Fibroblast of lung (primary cell): Measurements from ENCODE around the gene ATOSB. TPM values are rescaled to one million over a fixed set of nuclear protein-coding genes. Genes with fewer than 3 reads are reported as not detected.

ENCODE experiments used
- DNase-seq, 2 donors: peaks; one replicate each; pipeline versions ENCODE4 v3.0.0 to v3.0.0-alpha.2; 2010; ENCODE audit warnings: low read depth in 2 of 2
- H2AFZ ChIP-seq: 2 replicates; pipeline ENCODE4 v1.5.1; 2012; ENCODE audit warnings: low read length, control low read depth, inconsistent platforms
- H3K27ac ChIP-seq: 2 replicates; pipeline ENCODE4 v1.5.1; 2011; ENCODE audit warnings: low read length, control low read depth; ENCODE audit not compliant: insufficient read depth
- H3K27me3 ChIP-seq: 2 replicates; pipeline ENCODE4 v1.5.1; 2011; ENCODE audit warnings: mild to moderate bottlenecking, low read length; ENCODE audit not compliant: control insufficient read depth, insufficient read depth
- H3K36me3 ChIP-seq: 2 replicates; pipeline ENCODE4 v1.5.1; 2011; ENCODE audit warnings: low read length; ENCODE audit not compliant: control insufficient read depth, insufficient read depth
- H3K4me1 ChIP-seq: 2 replicates; pipeline ENCODE4 v1.5.1; 2011; ENCODE audit warnings: low read length; ENCODE audit not compliant: control insufficient read depth, insufficient read depth; ENCODE audit errors: extremely low read depth
- H3K4me2 ChIP-seq: 2 replicates; pipeline ENCODE4 v1.5.1; 2011; ENCODE audit warnings: low read length, control low read depth; ENCODE audit not compliant: insufficient read depth; ENCODE audit errors: extremely low read depth
- H3K4me3 ChIP-seq, 4 experiments: fragments of 200-600 bp in 1 of 4; sonication (generic) in 1 of 4; replicated peaks in 1 of 4; 2 replicates each; pipeline ENCODE4 v1.5.1; 2011 to 2016; ENCODE audit warnings: low read length in 4 of 4, low read depth in 3 of 4, mild to moderate bottlenecking in 3 of 4, control low read depth in 2 of 4, inconsistent platforms in 1 of 4, mixed read lengths in 1 of 4; ENCODE audit not compliant: insufficient read depth in 1 of 4; ENCODE audit errors: control extremely low read depth in 1 of 4
- H3K79me2 ChIP-seq: 2 replicates; pipeline ENCODE4 v1.5.1; 2012; ENCODE audit warnings: mild to moderate bottlenecking, low read length, inconsistent platforms; ENCODE audit not compliant: control insufficient read depth, insufficient read depth
- H3K9ac ChIP-seq: 2 replicates; pipeline ENCODE4 v1.5.1; 2011; ENCODE audit warnings: mild to moderate bottlenecking, low read length, control low read depth; ENCODE audit not compliant: insufficient read depth
- H3K9me3 ChIP-seq: 2 replicates; pipeline ENCODE4 v1.5.1; 2012; ENCODE audit warnings: low read depth, low read length; ENCODE audit not compliant: control insufficient read depth, insufficient read depth
- H4K20me1 ChIP-seq: 2 replicates; pipeline ENCODE4 v1.5.1; 2011; ENCODE audit warnings: low read length; ENCODE audit not compliant: control insufficient read depth, insufficient read depth; ENCODE audit errors: extremely low read depth
- EZH2 ChIP-seq: IDR thresholded peaks from 2 replicates; pipeline ENCODE4 v1.5.1; 2012; ENCODE audit warnings: low read length, control low read depth, mild to moderate bottlenecking; ENCODE audit errors: missing control alignments
- polyA plus RNA-seq, 2 donors: library from polyadenylated mRNA; depleted of rRNA in 1 of 2; stranded (reverse) in 1 of 2; unstranded in 1 of 2; fragments of >200 nt; gene quantifications; 2 replicates each; pipeline ENCODE4 v1.2.1, GENCODE V29; 2011 to 2012; ENCODE audit warnings: missing spikeins in 1 of 2
- total RNA-seq: library from RNA; depleted of rRNA; stranded (reverse); fragments of >200 nt; gene quantifications from 2 replicates; pipeline ENCODE4 v1.2.1, GENCODE V29; 2014
- TF ChIP-seq, protein P1 (sequence below), 2 donors: IDR thresholded peaks in 1 of 2; conservative IDR thresholded peaks in 1 of 2; 1 replicate in 1 of 2; 2 replicates in 1 of 2; pipeline ENCODE4 v1.5.1; 2011 to 2012; ENCODE audit warnings: low read length in 2 of 2, control low read depth in 1 of 2, inconsistent platforms in 1 of 2, low read depth in 1 of 2, mild to moderate bottlenecking in 1 of 2

ATOSB gene
- total and polyA plus RNA-seq, 2 donors (not counting 1 experiment from before 2014, with no cell fraction given) = 18.2 to 24.5 TPM

DNA sequence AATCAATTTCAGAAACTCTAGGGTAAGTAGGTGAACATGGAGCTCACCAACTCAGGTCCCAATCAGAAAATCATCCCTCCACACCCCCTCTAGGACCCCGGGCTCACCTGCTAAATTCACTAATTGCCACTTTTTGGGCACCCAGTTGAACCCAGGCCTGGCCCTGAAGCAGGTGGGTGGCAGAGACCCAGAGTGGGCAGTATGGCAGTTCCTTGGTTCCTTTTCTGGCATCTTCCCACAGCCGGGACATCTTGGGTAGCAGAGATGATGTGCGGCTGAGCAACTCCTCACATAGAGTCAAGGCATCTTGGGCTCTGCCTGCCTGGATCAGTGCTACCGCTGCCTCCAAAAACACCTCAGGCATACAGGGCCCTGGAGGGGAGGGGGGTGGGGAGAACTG, 40.3 kb downstream of the ATOSB start:
- H3K27me3 ChIP-seq = no peaks in the 10 kb centered on the region
- no peak overlapping the region for H3K4me2 ChIP-seq
- peaks cover 3% of the 10 kb centered on the region for H4K20me1 ChIP-seq
- peaks cover 6% of the 10 kb centered on the region for H3K36me3 ChIP-seq
- no peak for DNase-seq
- no peak overlapping the region for H3K27ac ChIP-seq
- H3K9me3 ChIP-seq = no peaks in the 10 kb centered on the region
- peaks cover 39% of the 10 kb centered on the region for H3K79me2 ChIP-seq
- no peak overlapping the region for H2AFZ ChIP-seq
- H3K4me3 ChIP-seq = no peak overlapping the region
- peaks cover 7% of the 10 kb centered on the region for H3K4me1 ChIP-seq
- TF ChIP-seq, protein P1, sequence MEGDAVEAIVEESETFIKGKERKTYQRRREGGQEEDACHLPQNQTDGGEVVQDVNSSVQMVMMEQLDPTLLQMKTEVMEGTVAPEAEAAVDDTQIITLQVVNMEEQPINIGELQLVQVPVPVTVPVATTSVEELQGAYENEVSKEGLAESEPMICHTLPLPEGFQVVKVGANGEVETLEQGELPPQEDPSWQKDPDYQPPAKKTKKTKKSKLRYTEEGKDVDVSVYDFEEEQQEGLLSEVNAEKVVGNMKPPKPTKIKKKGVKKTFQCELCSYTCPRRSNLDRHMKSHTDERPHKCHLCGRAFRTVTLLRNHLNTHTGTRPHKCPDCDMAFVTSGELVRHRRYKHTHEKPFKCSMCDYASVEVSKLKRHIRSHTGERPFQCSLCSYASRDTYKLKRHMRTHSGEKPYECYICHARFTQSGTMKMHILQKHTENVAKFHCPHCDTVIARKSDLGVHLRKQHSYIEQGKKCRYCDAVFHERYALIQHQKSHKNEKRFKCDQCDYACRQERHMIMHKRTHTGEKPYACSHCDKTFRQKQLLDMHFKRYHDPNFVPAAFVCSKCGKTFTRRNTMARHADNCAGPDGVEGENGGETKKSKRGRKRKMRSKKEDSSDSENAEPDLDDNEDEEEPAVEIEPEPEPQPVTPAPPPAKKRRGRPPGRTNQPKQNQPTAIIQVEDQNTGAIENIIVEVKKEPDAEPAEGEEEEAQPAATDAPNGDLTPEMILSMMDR (conservative IDR thresholded peaks at IDR 0.05 in 1 of 2, IDR thresholded peaks at IDR 0.05 in 1 of 2; ENCODE audit: low read depth in 1 of 2, low read length in 2 of 2) = no peak
- no peak for TF ChIP-seq EZH2
- no peak overlapping the region for H3K9ac ChIP-seq

- Histone ChIP-seq H3K79me2 (peaks cover 45% of the 10 kb centered on the region), H3K9ac (no peak overlapping the region), H3K4me3 (no peak overlapping the region), H3K27ac (no peak overlapping the region), H3K36me3 (peaks cover 6% of the 10 kb centered on the region), H3K27me3 (no peaks in the 10 kb centered on the region), H3K9me3 (no peaks in the 10 kb centered on the region), H3K4me1 (peaks cover 7% of the 10 kb centered on the region), H2AFZ (no peak overlapping the region), H3K4me2 (no peak overlapping the region), H4K20me1 (peaks cover 8% of the 10 kb centered on the region)
- TF ChIP-seq, protein P1 (conservative IDR thresholded peaks at IDR 0.05 in 1 of 2, IDR thresholded peaks at IDR 0.05 in 1 of 2; ENCODE audit: low read depth in 1 of 2, low read length in 2 of 2) = no peak
- TF ChIP-seq EZH2 = no peak
- DNase-seq = no peak
These were observed 40.9 kb downstream of the ATOSB start for GRCh38 chr9:35074791-35075190.

DNA sequence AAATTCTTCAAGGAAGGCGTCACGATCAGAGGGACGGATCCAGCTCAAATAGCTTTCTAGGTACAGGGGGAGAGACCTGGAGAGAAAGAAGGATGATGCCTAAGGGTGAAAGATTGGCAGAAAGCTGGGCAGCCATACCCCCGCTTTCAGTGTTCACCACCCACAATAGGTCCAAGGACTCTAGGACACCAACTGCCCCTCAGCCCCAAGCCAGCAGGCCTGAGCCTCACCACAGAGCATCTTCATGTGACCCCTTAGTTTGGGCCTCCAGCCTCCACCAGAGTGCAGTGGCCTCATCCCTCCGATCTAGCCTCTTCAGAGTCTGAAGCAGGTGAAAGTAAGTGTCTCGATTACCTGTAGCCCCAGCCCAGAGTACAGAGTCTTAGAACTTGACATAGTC, 41.5 kb downstream of the ATOSB start:
- Histone ChIP-seq H3K27me3 (no peaks in the 10 kb centered on the region), H3K27ac (no peak overlapping the region), H4K20me1 (peaks cover 11% of the 10 kb centered on the region), H3K79me2 (peaks cover 50% of the 10 kb centered on the region), H3K9ac (no peak overlapping the region), H3K36me3 (peaks cover 6% of the 10 kb centered on the region), H3K4me3 (no peak overlapping the region), H2AFZ (no peak overlapping the region), H3K4me2 (no peak overlapping the region), H3K9me3 (no peaks in the 10 kb centered on the region), H3K4me1 (peaks cover 7% of the 10 kb centered on the region)
- TF ChIP-seq, protein P1 (conservative IDR thresholded peaks at IDR 0.05 in 1 of 2, IDR thresholded peaks at IDR 0.05 in 1 of 2; ENCODE audit: low read depth in 1 of 2, low read length in 2 of 2) = no peak
- no peak for TF ChIP-seq EZH2
- DNase-seq = no peak
